ENCODE results near the gene PCDHGA5.

- TF ChIP-seq CTCF (conservative IDR thresholded peaks at IDR 0.05 in 1 of 2, IDR thresholded peaks at IDR 0.05 in 1 of 2; ENCODE audit: low read depth in 1 of 2, low read length in 2 of 2) (no peak), EZH2 (IDR thresholded peaks at IDR 0.05; ENCODE audit: low read length, missing control alignments) (no peak)
Measured at GRCh38 chr5:141351591-141351990, 12.4 kb upstream of the PCDHGA5 start.
